NCI-H2196 treated with DMSO at 0.1 percent for 48 hours (cell line): Measurements from ENCODE around the gene DDO.
"Not testable (repeated sequence)": the region's sequence is repeated elsewhere in the genome, so short reads cannot be mapped to it uniquely, and the experiment has no call there.

ENCODE experiments used
- DNase-seq: peaks from one replicate; lab custom pipeline; 2025; ENCODE audit not compliant: unreplicated experiment; lab: John Stamatoyannopoulos, UW

DDO gene

GRCh38 chr6:110369066-110369465, 46.3 kb downstream of the DDO start:
- DNase-seq: no peak

- DNase-seq: no peak
Measured at GRCh38 chr6:110368284-110368683, 47.1 kb downstream of the DDO start.

- DNase-seq: no peak
Measured at GRCh38 chr6:110367825-110368224, 47.5 kb downstream of the DDO start.

- no peak for DNase-seq
Measured at GRCh38 chr6:110366975-110367374, 48.4 kb downstream of the DDO start.

GRCh38 chr6:110366256-110366655, 49.1 kb downstream of the DDO start:
- no peak for DNase-seq

- no peak for DNase-seq
Measured at GRCh38 chr6:110364364-110365105, 50.8 kb downstream of the DDO start.

GRCh38 chr6:110363748-110364147, 51.6 kb downstream of the DDO start:
- DNase-seq: no peak

GRCh38 chr6:110360676-110361075, 54.7 kb downstream of the DDO start:
- no peak for DNase-seq

GRCh38 chr6:110359556-110359955, 55.8 kb downstream of the DDO start:
- no peak for DNase-seq

- DNase-seq: no peak
Measured at GRCh38 chr6:110358553-110359160, 56.7 kb downstream of the DDO start.

- DNase-seq: no peak
Measured at GRCh38 chr6:110357664-110358552, 57.5 kb downstream of the DDO start, which contains the start of gene METTL24. METTL24 (minus strand) TSS chr6:110358349; CDS start chr6:110358272, 77 bp downstream.

- no peak for DNase-seq
Measured at GRCh38 chr6:110357298-110357663, 58.1 kb downstream of the DDO start.

- no peak for DNase-seq
Measured at GRCh38 chr6:110356778-110357177, 58.6 kb downstream of the DDO start.

- no peak for DNase-seq
Measured at GRCh38 chr6:110355727-110356126, 59.6 kb downstream of the DDO start.

GRCh38 chr6:110355022-110355421, 60.4 kb downstream of the DDO start:
- no peak for DNase-seq

- DNase-seq: no peak
Measured at GRCh38 chr6:110354153-110354552, 61.2 kb downstream of the DDO start.

- no peak for DNase-seq
Measured at GRCh38 chr6:110353457-110354001, 61.8 kb downstream of the DDO start.

- no peak for DNase-seq
Measured at GRCh38 chr6:110352563-110353262, 62.7 kb downstream of the DDO start.

GRCh38 chr6:110351986-110352385, 63.4 kb downstream of the DDO start:
- DNase-seq: no peak

- no peak for DNase-seq
Measured at GRCh38 chr6:110351546-110351945, 63.8 kb downstream of the DDO start.

GRCh38 chr6:110350593-110350992, 64.8 kb downstream of the DDO start:
- DNase-seq: not testable (repeated sequence)
